Duodenal mucosa (tissue), 2 donors: Measurements from ENCODE around the gene PKP3.
"Not testable (repeated sequence)": the region's sequence is repeated elsewhere in the genome, so short reads cannot be mapped to it uniquely, and the experiment has no call there.

Experiments
- H3K27ac ChIP-seq: one replicate; pipeline ENCODE4 v1.7.0; 2013; ENCODE audit warnings: low read depth, low read length
- H3K27me3 ChIP-seq, 2 donors: one replicate each; pipeline ENCODE4 v1.7.0; 2013; ENCODE audit warnings: low read length in 2 of 2, control low read depth in 1 of 2; ENCODE audit not compliant: insufficient read depth in 2 of 2, control insufficient read depth in 1 of 2
- H3K36me3 ChIP-seq, 2 donors: one replicate each; pipeline ENCODE4 v1.7.0; 2013; ENCODE audit warnings: low read length in 2 of 2, control low read depth in 1 of 2; ENCODE audit not compliant: insufficient read depth in 2 of 2, control insufficient read depth in 1 of 2
- H3K4me1 ChIP-seq, 2 donors: one replicate each; pipeline ENCODE4 v1.7.0; 2013; ENCODE audit warnings: low read length in 2 of 2, control low read depth in 1 of 2; ENCODE audit not compliant: insufficient read depth in 2 of 2, control insufficient read depth in 1 of 2
- H3K4me3 ChIP-seq, 2 donors: one replicate each; pipeline ENCODE4 v1.7.0; 2013; ENCODE audit warnings: low read length in 2 of 2, low read depth in 1 of 2
- H3K9ac ChIP-seq, 2 donors: one replicate each; pipeline ENCODE4 v1.7.0; 2013; ENCODE audit warnings: low read length in 2 of 2, low read depth in 1 of 2
- H3K9me3 ChIP-seq, 2 donors: one replicate each; pipeline ENCODE4 v1.7.0; 2013; ENCODE audit warnings: low read length in 2 of 2, control low read depth in 1 of 2; ENCODE audit not compliant: control insufficient read depth in 1 of 2

Gene PKP3

GRCh38 chr11:387193-387793 lies 6.7 kb upstream of the PKP3 start:
- no peak overlapping the region for H3K27ac ChIP-seq
- H3K4me3 ChIP-seq = no peak overlapping the region
- no peaks in the 10 kb centered on the region for H3K4me1 ChIP-seq
- no peaks in the 10 kb centered on the region for H3K36me3 ChIP-seq
- H3K9me3 ChIP-seq = peaks cover 7 to 10% of the 10 kb centered on the region in 2 donors
- no peak overlapping the region for H3K9ac ChIP-seq
- no peaks in the 10 kb centered on the region for H3K27me3 ChIP-seq

- not testable (repeated sequence) for H3K27me3 ChIP-seq, H3K9ac ChIP-seq, H3K9me3 ChIP-seq, H3K27ac ChIP-seq, H3K4me1 ChIP-seq, H3K4me3 ChIP-seq, H3K36me3 ChIP-seq
These were observed 4.6 kb upstream of the PKP3 start for GRCh38 chr11:389369-389768.

- peaks cover 0 to 5% of the 10 kb centered on the region in 2 donors for H3K4me1 ChIP-seq
- no peak overlapping the region for H3K27ac ChIP-seq
- peaks cover 7 to 10% of the 10 kb centered on the region in 2 donors for H3K9me3 ChIP-seq
- H3K36me3 ChIP-seq = no peaks in the 10 kb centered on the region
- no peak overlapping the region for H3K4me3 ChIP-seq
- H3K27me3 ChIP-seq = no peaks in the 10 kb centered on the region
- H3K9ac ChIP-seq = no peak overlapping the region
These were observed 3.8 kb upstream of the PKP3 start for GRCh38 chr11:390175-390574.

GRCh38 chr11:391117-392017 lies 2.6 kb upstream of the PKP3 start:
- Histone ChIP-seq H3K9me3 (peaks cover 3 to 6% of the 10 kb centered on the region in 2 donors), H3K27ac (no peak overlapping the region), H3K36me3 (peaks cover 0 to 4% of the 10 kb centered on the region in 2 donors), H3K4me3 (no peak overlapping the region), H3K9ac (no peak overlapping the region), H3K27me3 (no peaks in the 10 kb centered on the region), H3K4me1 (peaks cover 5 to 7% of the 10 kb centered on the region in 2 donors)

- H3K27ac ChIP-seq = no peak overlapping the region
- no peak overlapping the region for H3K9ac ChIP-seq
- no peaks in the 10 kb centered on the region for H3K9me3 ChIP-seq
- H3K4me3 ChIP-seq = no peak overlapping the region
- no peaks in the 10 kb centered on the region for H3K27me3 ChIP-seq
- H3K36me3 ChIP-seq = peaks cover 0 to 8% of the 10 kb centered on the region in 2 donors
- H3K4me1 ChIP-seq = peaks cover 5 to 10% of the 10 kb centered on the region in 2 donors
These were observed 1.8 kb upstream of the PKP3 start for GRCh38 chr11:392102-392777.

GRCh38 chr11:393219-394033 lies 583 bp upstream of the PKP3 start:
- Histone ChIP-seq H3K9me3 (no peaks in the 10 kb centered on the region), H3K27me3 (no peaks in the 10 kb centered on the region), H3K4me3 (peak overlapping the region in 1 of 2 donors; percentile 78), H3K4me1 (peaks cover 5 to 10% of the 10 kb centered on the region in 2 donors), H3K9ac (peak overlapping the region; percentile 22 to 95), H3K27ac (peak overlapping the region; percentile 75), H3K36me3 (peaks cover 0 to 16% of the 10 kb centered on the region in 2 donors)

GRCh38 chr11:394858-395655 lies 1.0 kb downstream of the PKP3 start:
- no peaks in the 10 kb centered on the region for H3K27me3 ChIP-seq
- H3K4me3 ChIP-seq = peak overlapping the region; percentile 71 to 78
- H3K9me3 ChIP-seq = no peaks in the 10 kb centered on the region
- peak overlapping the region; percentile 62 for H3K27ac ChIP-seq
- H3K4me1 ChIP-seq = peaks cover 5 to 10% of the 10 kb centered on the region in 2 donors
- H3K9ac ChIP-seq = peak overlapping the region; percentile 86 to 95
- peaks cover 0 to 25% of the 10 kb centered on the region in 2 donors for H3K36me3 ChIP-seq

GRCh38 chr11:395866-396265 lies 1.9 kb downstream of the PKP3 start:
- Histone ChIP-seq H3K27me3 (no peaks in the 10 kb centered on the region), H3K4me1 (peaks cover 5 to 10% of the 10 kb centered on the region in 2 donors), H3K36me3 (peaks cover 0 to 26% of the 10 kb centered on the region in 2 donors), H3K27ac (no peak overlapping the region), H3K4me3 (peak overlapping the region; percentile 71 to 78), H3K9me3 (no peaks in the 10 kb centered on the region), H3K9ac (peak overlapping the region in 1 of 2 donors; percentile 95)

- H3K4me3 ChIP-seq = peak overlapping the region in 1 of 2 donors; percentile 32
- H3K9ac ChIP-seq = peak overlapping the region in 1 of 2 donors; percentile 95
- peaks cover 0 to 26% of the 10 kb centered on the region in 2 donors for H3K36me3 ChIP-seq
- no peak overlapping the region for H3K27ac ChIP-seq
- H3K9me3 ChIP-seq = no peaks in the 10 kb centered on the region
- H3K27me3 ChIP-seq = no peaks in the 10 kb centered on the region
- peaks cover 5 to 10% of the 10 kb centered on the region in 2 donors for H3K4me1 ChIP-seq
These were observed 2.5 kb downstream of the PKP3 start for GRCh38 chr11:396511-396947.
